NCI-H1105 (cell line): ENCODE measurements around the gene XPR1.

Experiments
- DNase-seq: peaks from one replicate; lab custom pipeline; 2025; lab: John Stamatoyannopoulos, UW

XPR1 gene

GRCh38 chr1:180916771-180917170, 284.9 kb downstream of the XPR1 start:
- DNase-seq = no peak

- DNase-seq = no peak
Measured at GRCh38 chr1:180917306-180918065, 285.7 kb downstream of the XPR1 start.

- DNase-seq = no peak
Measured at GRCh38 chr1:180918519-180918918, 286.7 kb downstream of the XPR1 start.

- no peak for DNase-seq
Measured at GRCh38 chr1:180919183-180919700, 287.4 kb downstream of the XPR1 start.

DNA sequence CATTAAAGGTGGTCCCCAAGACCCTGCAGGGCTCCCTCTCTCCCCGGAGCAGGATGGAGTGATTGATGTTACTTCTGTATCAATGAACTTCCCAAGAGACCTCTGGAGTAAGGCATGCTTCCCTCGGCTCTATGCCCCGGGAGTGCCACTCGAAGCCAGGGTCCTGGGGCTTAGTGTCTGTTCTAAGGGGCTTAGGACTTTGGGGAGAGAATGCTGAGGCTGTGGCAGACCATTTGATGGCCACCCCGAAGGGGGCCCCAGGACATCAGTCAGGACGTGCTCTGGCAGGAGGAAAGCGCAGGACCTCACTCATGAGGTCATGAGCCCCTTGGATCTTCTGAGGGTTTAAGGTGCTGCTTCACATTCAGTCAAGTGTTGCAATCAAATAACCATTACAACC, 288.4 kb downstream of the XPR1 start:
- no peak for DNase-seq

GRCh38 chr1:180920702-180921101, 288.9 kb downstream of the XPR1 start:
- no peak for DNase-seq

- DNase-seq = no peak
Measured at GRCh38 chr1:180921386-180921785, 289.6 kb downstream of the XPR1 start.

DNA sequence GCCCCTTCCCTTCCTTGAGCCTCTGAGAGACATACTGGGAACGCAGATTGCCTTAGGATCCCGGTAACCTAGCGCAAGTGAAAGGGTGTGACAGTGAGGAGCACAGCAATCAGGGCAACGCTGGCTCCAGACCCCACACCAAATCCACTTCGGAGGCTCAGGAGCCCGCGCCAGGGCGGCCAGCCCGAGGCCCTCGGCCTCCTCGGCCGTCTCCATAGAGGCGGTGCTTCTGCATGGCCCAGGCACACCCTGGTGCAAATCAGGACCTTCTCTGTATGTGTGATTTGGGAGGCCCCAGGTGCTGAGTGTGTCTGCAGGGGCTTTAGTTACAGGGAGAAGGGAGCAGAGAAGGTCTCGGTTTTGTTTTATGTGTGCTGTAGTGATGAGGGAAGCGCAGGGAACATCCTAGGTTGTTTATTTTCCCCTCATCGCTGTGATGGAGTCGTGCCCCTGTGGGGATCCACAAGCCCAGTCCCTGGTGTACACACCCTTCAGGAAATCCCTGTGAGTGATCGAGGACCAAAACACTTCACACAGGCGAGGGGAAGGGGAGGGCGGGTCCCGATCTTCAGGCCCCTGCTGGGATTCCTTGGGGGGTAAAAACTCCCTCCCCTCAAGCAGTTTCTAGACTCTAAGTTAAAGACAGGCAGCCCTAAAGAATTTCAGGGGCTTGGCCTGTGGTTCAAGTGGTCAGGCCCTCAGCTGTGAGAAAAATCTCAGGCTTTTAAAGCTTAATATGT, 290.2 kb downstream of the XPR1 start:
- DNase-seq = no peak

DNA sequence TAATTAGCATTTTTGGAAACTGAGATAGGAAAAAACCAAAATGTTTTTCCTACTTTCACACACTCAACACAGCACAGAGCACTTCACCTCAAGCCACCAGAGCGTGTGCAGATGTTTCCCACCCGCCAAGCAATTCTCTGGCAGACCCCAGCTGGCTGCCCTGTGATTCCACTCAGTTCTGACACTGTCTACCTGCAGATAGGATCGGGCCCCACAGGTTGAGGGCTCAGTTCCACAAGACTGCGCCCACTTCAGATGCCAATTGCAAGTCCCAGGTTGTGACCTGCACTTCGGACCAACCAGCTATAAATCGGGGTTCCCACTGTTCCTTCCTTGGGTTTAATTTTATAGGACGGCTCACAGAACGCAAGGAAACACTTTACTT, 290.8 kb downstream of the XPR1 start:
- DNase-seq = no peak

GRCh38 chr1:180923021-180923841, 291.4 kb downstream of the XPR1 start:
- DNase-seq = no peak

DNA sequence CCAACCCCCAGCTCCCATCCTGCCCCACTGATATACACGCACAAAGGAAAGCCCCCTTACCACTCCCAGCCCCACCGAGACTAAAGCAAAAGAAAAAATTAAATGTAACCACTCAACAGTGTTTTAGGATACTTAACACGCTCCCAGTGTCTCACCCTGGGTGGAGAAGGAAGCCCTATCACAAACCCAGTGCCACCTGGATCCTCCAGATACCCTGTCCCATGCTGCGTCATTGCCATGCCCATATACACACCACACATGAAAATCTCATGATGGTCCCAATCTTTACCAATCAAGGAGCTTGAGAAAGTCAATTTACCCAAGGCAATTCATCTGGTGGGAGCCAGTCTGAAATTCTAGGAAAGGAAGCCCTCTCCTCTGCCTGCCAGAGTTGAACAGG, 292.1 kb downstream of the XPR1 start:
- no peak for DNase-seq

GRCh38 chr1:180924939-180925338, 293.1 kb downstream of the XPR1 start:
- DNase-seq = no peak

GRCh38 chr1:180925471-180926051, 293.7 kb downstream of the XPR1 start:
- no peak for DNase-seq

- peak; percentile 80 for DNase-seq
Measured at GRCh38 chr1:180926164-180926981, 294.6 kb downstream of the XPR1 start.

DNA sequence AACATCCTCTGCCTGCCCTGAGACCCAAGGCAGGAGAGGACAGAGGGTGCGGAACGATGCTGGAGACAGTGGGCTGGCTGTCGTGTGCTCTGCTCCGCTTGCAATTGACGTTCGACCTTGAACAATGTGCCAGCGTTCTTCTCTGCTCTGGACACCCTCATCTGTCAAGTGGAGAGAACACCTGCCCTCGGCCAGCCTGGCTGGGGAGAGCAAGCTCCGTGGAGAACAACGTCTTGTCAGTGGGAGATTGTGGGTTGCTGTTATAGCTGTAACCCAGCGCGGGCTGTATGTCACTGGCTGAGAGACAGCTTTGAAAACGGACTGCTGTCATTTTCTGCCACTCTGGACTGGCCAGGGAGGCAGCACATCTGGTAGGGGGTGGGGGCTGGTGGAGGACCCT, 295.5 kb downstream of the XPR1 start:
- no peak for DNase-seq

- no peak for DNase-seq
Measured at GRCh38 chr1:180927841-180928240, 296.0 kb downstream of the XPR1 start.

- DNase-seq = no peak
Measured at GRCh38 chr1:180928331-180929230, 296.8 kb downstream of the XPR1 start.

- DNase-seq = no peak
Measured at GRCh38 chr1:180929389-180929788, 297.6 kb downstream of the XPR1 start.

- no peak for DNase-seq
Measured at GRCh38 chr1:180930687-180931086, 298.9 kb downstream of the XPR1 start.

GRCh38 chr1:180931529-180931928, 299.7 kb downstream of the XPR1 start:
- no peak for DNase-seq
